Liver (tissue), 9 donors: Measurements from ENCODE around the gene MYO15B. TPM values are rescaled to one million over a fixed set of nuclear protein-coding genes. Genes with fewer than 3 reads are reported as not detected.

ENCODE experiments used
- DNase-seq: peaks from one replicate; pipeline ENCODE4 v3.0.0-alpha.2; 2017; ENCODE audit warnings: low spot score
- H3K27ac ChIP-seq, 2 donors: one replicate each; pipeline ENCODE4 v1.7.0; 2013; ENCODE audit warnings: inconsistent platforms in 2 of 2, low read length in 2 of 2, control low read depth in 1 of 2, low read depth in 1 of 2, mild to moderate bottlenecking in 1 of 2
- H3K27me3 ChIP-seq, 4 donors: one replicate each; pipeline versions ENCODE4 v1.6.1 to v1.7.0; 2013; ENCODE audit warnings: low read length in 3 of 4, inconsistent platforms in 1 of 4, mild to moderate bottlenecking in 1 of 4, moderate library complexity in 1 of 4; ENCODE audit not compliant: control insufficient read depth in 4 of 4, insufficient read depth in 4 of 4
- H3K36me3 ChIP-seq, 4 donors: one replicate each; pipeline versions ENCODE4 v1.6.1 to v1.7.0; 2013; ENCODE audit warnings: low read length in 3 of 4, mild to moderate bottlenecking in 3 of 4, low read depth in 1 of 4, moderate library complexity in 1 of 4; ENCODE audit not compliant: control insufficient read depth in 4 of 4, insufficient read depth in 3 of 4
- H3K4me1 ChIP-seq, 4 donors: one replicate each; pipeline versions ENCODE4 v1.6.1 to v1.7.0; 2013; ENCODE audit warnings: low read length in 3 of 4, mild to moderate bottlenecking in 3 of 4, moderate library complexity in 1 of 4; ENCODE audit not compliant: control insufficient read depth in 4 of 4, insufficient read depth in 4 of 4
- H3K4me3 ChIP-seq, 3 donors: one replicate each; pipeline versions ENCODE4 v1.6.1 to v1.7.0; 2013; ENCODE audit warnings: low read length in 3 of 3, control low read depth in 1 of 3, low read depth in 1 of 3, mild to moderate bottlenecking in 1 of 3
- H3K9ac ChIP-seq, 2 donors: one replicate each; pipeline ENCODE4 v1.7.0; 2013; ENCODE audit warnings: low read length in 2 of 2, mild to moderate bottlenecking in 2 of 2, moderate library complexity in 2 of 2, control low read depth in 1 of 2, low read depth in 1 of 2
- H3K9me3 ChIP-seq, 4 donors: one replicate each; pipeline versions ENCODE4 v1.6.1 to v1.7.0; 2013; ENCODE audit warnings: low read length in 3 of 4; ENCODE audit not compliant: control insufficient read depth in 4 of 4
- ATF3 ChIP-seq: IDR thresholded peaks from 2 replicates; pipeline ENCODE4 v1.6.1; 2016; ENCODE audit warnings: antibody characterized with exemption
- CTCF ChIP-seq: fragments of 150-350 bp; IDR thresholded peaks from 2 replicates; pipeline ENCODE4 v1.5.1; 2017; ENCODE audit warnings: improper control_type of control experiment, low read depth, low read length; ENCODE audit not compliant: missing input control
- EGR1 ChIP-seq, 2 donors: IDR thresholded peaks; 2 replicates each; pipeline ENCODE4 v1.6.1; 2016 to 2018; ENCODE audit warnings: antibody characterized with exemption in 2 of 2, low read depth in 2 of 2
- FOXA2 ChIP-seq: IDR thresholded peaks from 2 replicates; pipeline ENCODE4 v1.6.1; 2016; ENCODE audit warnings: antibody characterized with exemption
- GABPA ChIP-seq, 2 donors: IDR thresholded peaks in 1 of 2; conservative IDR thresholded peaks in 1 of 2; 2 replicates each; pipeline ENCODE4 v1.6.1; 2016; ENCODE audit warnings: antibody characterized with exemption in 2 of 2, mild to moderate bottlenecking in 1 of 2, moderate library complexity in 1 of 2
- HNF4A ChIP-seq, 2 donors: conservative IDR thresholded peaks; 2 replicates each; pipeline ENCODE4 v1.6.1; 2016; ENCODE audit warnings: antibody characterized with exemption in 2 of 2, mild to moderate bottlenecking in 2 of 2
- HNF4G ChIP-seq: IDR thresholded peaks from 2 replicates; pipeline ENCODE4 v1.6.1; 2016; ENCODE audit warnings: antibody characterized with exemption
- JUND ChIP-seq, 2 donors: IDR thresholded peaks; 2 replicates each; pipeline ENCODE4 v1.6.1; 2016; ENCODE audit warnings: antibody characterized with exemption in 2 of 2
- MAX ChIP-seq: IDR thresholded peaks from 2 replicates; pipeline ENCODE4 v1.6.1; 2016; ENCODE audit warnings: antibody characterized with exemption
- NR2F2 ChIP-seq: IDR thresholded peaks from 2 replicates; pipeline ENCODE4 v1.6.1; 2016; ENCODE audit warnings: antibody characterized with exemption
- RAD21 ChIP-seq, 2 donors: IDR thresholded peaks; 2 replicates each; pipeline ENCODE4 v1.6.1; 2016; ENCODE audit warnings: antibody characterized with exemption in 2 of 2, mild to moderate bottlenecking in 2 of 2
- REST ChIP-seq: IDR thresholded peaks from 2 replicates; pipeline ENCODE4 v1.6.1; 2016; ENCODE audit warnings: antibody characterized with exemption, mild to moderate bottlenecking
- SP1 ChIP-seq: IDR thresholded peaks from 2 replicates; pipeline ENCODE4 v1.6.1; 2018; ENCODE audit warnings: antibody characterized with exemption, mild to moderate bottlenecking
- TAF1 ChIP-seq: conservative IDR thresholded peaks from 2 replicates; pipeline ENCODE4 v1.6.1; 2016; ENCODE audit warnings: antibody characterized with exemption, mild to moderate bottlenecking
- YY1 ChIP-seq: IDR thresholded peaks from 2 replicates; pipeline ENCODE4 v1.6.1; 2016; ENCODE audit warnings: antibody characterized with exemption, mild to moderate bottlenecking
- ZBTB33 ChIP-seq: IDR thresholded peaks from 2 replicates; pipeline ENCODE4 v1.6.1; 2016; ENCODE audit warnings: antibody characterized with exemption
- WGBS: extraction: QIAGEN DNeasy Blood & Tissue Kit; methylation state at CpG from one replicate; pipeline ENCODE4 v1.1.7; 2013; 5-methylcytosine and 5-hydroxymethylcytosine counted together
- polyA plus RNA-seq, 2 donors: library from polyadenylated mRNA; stranded (reverse) in 1 of 2; unstranded in 1 of 2; fragments of 200-250 nt in 1 of 2; fragments of >200 nt in 1 of 2; fragmentation: Nextera tagmentation in 1 of 2; extraction: Ambion mirVana in 1 of 2; gene quantifications; one replicate each; pipeline versions ENCODE4 v1.2.1 to v1.2.3, GENCODE V29; 2013 to 2015
- total RNA-seq, 2 donors: library from RNA; depleted of rRNA; stranded (reverse); fragments of >200 nt; gene quantifications; one replicate each; pipeline ENCODE4 v1.2.3, GENCODE V29; 2014
- donor health status: healthy.
- donor health status: healthy.
- donor health status: healthy.
- donor health status: healthy.
- donor health status: healthy.

Gene MYO15B
- total and polyA plus RNA-seq, 4 donors = 13.3 to 34.4 (median 18.0) TPM

GRCh38 chr17:75641343-75641742 is 53.7 kb downstream of the MYO15B start:
- Histone ChIP-seq H3K36me3 (peaks cover 0 to 9% (median 2%) of the 10 kb centered on the region in 4 donors), H3K4me3 (no peak overlapping the region), H3K4me1 (peaks cover 1 to 9% (median 7%) of the 10 kb centered on the region in 4 donors), H3K27me3 (no peaks in the 10 kb centered on the region), H3K9ac (no peak overlapping the region), H3K27ac (no peak overlapping the region), H3K9me3 (no peaks in the 10 kb centered on the region)
- TF ChIP-seq MAX (no peak), ZBTB33 (no peak), RAD21 (IDR thresholded peaks at IDR 0.05) (no peak), TAF1 (no peak), REST (no peak), HNF4A (conservative IDR thresholded peaks at IDR 0.05) (no peak), FOXA2 (no peak), JUND (IDR thresholded peaks at IDR 0.05) (no peak), NR2F2 (no peak), GABPA (IDR thresholded peaks at IDR 0.05 in 1 of 2, conservative IDR thresholded peaks at IDR 0.05 in 1 of 2) (no peak), CTCF (no peak), ATF3 (no peak), HNF4G (no peak), EGR1 (IDR thresholded peaks at IDR 0.05; ENCODE audit: low read depth in 2 of 2) (no peak), SP1 (no peak)
- WGBS = 96% methylated on average over 9 of the region's 9 CpGs
- no peak for DNase-seq

GRCh38 chr17:75642182-75642783 is 54.7 kb downstream of the MYO15B start:
- DNase-seq = no peak
- Histone ChIP-seq H3K4me1 (peaks cover 6 to 17% (median 11%) of the 10 kb centered on the region in 4 donors), H3K27ac (no peak overlapping the region), H3K36me3 (peaks cover 0 to 9% (median 2%) of the 10 kb centered on the region in 4 donors), H3K4me3 (no peak overlapping the region), H3K9me3 (no peaks in the 10 kb centered on the region), H3K27me3 (no peaks in the 10 kb centered on the region), H3K9ac (no peak overlapping the region)
- TF ChIP-seq ZBTB33 = no peak
- no peak for TF ChIP-seq CTCF
- TF ChIP-seq YY1 = no peak
- no peak for TF ChIP-seq TAF1
- TF ChIP-seq SP1 = no peak
- 85% methylated on average over 7 of the region's 7 CpGs for WGBS
